PC-9 (cell line): ENCODE results near the gene CLEC7A.

ENCODE experiments used
- EZH2 ChIP-seq: fragments of 200-600 bp; sonication (generic); IDR thresholded peaks from 2 replicates; pipeline ENCODE4 v1.8.0; 2017; ENCODE audit warnings: antibody characterized with exemption, low read depth
- TF ChIP-seq, protein P1 (sequence below): fragments of 200-600 bp; sonication (generic); conservative IDR thresholded peaks from 2 replicates; pipeline ENCODE4 v1.6.1; 2017; ENCODE audit warnings: mixed run types, antibody characterized with exemption, mild to moderate bottlenecking, moderate library complexity

DNA sequence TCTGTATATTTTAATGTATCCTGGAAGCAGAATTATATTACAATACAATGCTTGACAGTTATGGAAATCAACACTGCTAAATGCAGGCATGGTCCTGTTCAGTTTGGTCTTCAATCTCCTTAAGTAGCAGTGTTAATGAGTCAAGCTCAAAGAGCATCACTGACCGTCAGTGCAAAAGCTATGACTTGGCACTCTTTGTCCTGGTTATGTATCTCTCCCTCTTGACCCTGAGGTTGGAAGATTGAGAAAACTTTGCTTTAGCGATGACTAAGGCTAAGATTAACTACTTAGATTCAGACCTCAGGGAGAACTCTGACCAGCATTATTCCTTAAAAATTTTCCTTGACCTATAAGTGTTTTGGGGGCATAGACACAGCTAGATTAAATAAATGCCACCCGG lies 10.9 kb downstream of the CLEC7A start:
- TF ChIP-seq, protein P1, sequence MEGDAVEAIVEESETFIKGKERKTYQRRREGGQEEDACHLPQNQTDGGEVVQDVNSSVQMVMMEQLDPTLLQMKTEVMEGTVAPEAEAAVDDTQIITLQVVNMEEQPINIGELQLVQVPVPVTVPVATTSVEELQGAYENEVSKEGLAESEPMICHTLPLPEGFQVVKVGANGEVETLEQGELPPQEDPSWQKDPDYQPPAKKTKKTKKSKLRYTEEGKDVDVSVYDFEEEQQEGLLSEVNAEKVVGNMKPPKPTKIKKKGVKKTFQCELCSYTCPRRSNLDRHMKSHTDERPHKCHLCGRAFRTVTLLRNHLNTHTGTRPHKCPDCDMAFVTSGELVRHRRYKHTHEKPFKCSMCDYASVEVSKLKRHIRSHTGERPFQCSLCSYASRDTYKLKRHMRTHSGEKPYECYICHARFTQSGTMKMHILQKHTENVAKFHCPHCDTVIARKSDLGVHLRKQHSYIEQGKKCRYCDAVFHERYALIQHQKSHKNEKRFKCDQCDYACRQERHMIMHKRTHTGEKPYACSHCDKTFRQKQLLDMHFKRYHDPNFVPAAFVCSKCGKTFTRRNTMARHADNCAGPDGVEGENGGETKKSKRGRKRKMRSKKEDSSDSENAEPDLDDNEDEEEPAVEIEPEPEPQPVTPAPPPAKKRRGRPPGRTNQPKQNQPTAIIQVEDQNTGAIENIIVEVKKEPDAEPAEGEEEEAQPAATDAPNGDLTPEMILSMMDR = no peak
- no peak for TF ChIP-seq EZH2
